DOHH2 (cell line): Measurements from ENCODE around the gene FXYD1.

Experiments
- H3F3A ChIP-seq: fragments of 200-600 bp; sonication (generic), shearing (Covaris generic); 2 replicates; pipeline ENCODE4 v1.6.0; 2016; ENCODE audit warnings: antibody characterized with exemption, mild to moderate bottlenecking; ENCODE audit not compliant: control insufficient read depth, insufficient read depth
- H3K27ac ChIP-seq: fragments of 200-600 bp; sonication (generic); 2 replicates; pipeline ENCODE4 v1.5.1; 2014; ENCODE audit warnings: low read depth, mild to moderate bottlenecking, low read length, moderate library complexity
- H3K27me3 ChIP-seq: fragments of 200-600 bp; sonication (generic); 2 replicates; pipeline ENCODE4 v1.6.1; 2014; ENCODE audit warnings: mild to moderate bottlenecking, low read length, mixed read lengths; ENCODE audit not compliant: control insufficient read depth
- H3K36me3 ChIP-seq: fragments of 200-600 bp; sonication (generic); 2 replicates; pipeline ENCODE4 v1.6.1; 2014; ENCODE audit warnings: mild to moderate bottlenecking, low read length, moderate library complexity, mixed read lengths; ENCODE audit not compliant: control insufficient read depth
- H3K4me1 ChIP-seq: fragments of 200-600 bp; sonication (generic); 2 replicates; pipeline ENCODE4 v1.6.1; 2014; ENCODE audit warnings: mild to moderate bottlenecking, low read length, mixed read lengths; ENCODE audit not compliant: control insufficient read depth
- H3K4me2 ChIP-seq: fragments of 200-600 bp; sonication (generic); 2 replicates; pipeline ENCODE4 v1.6.0; 2014; ENCODE audit warnings: mild to moderate bottlenecking, low read length, moderate library complexity
- H3K4me3 ChIP-seq: fragments of 200-600 bp; sonication (generic); 2 replicates; pipeline ENCODE4 v1.5.1; 2014; ENCODE audit warnings: mild to moderate bottlenecking, low read length, mixed read lengths
- H3K79me2 ChIP-seq: fragments of 200-600 bp; sonication (generic); 2 replicates; pipeline ENCODE4 v1.6.1; 2014; ENCODE audit warnings: mild to moderate bottlenecking, low read length, mixed read lengths; ENCODE audit not compliant: control insufficient read depth
- H3K9me2 ChIP-seq: fragments of 200-600 bp; sonication (generic); replicated peaks from 2 replicates; pipeline ENCODE4 v1.6.1; 2014; ENCODE audit warnings: mild to moderate bottlenecking, low read length, mixed read lengths; ENCODE audit not compliant: control insufficient read depth
- H3K9me3 ChIP-seq: fragments of 200-600 bp; sonication (generic); 2 replicates; pipeline ENCODE4 v1.6.1; 2014; ENCODE audit warnings: antibody characterized with exemption, low read length, mixed read lengths; ENCODE audit not compliant: control insufficient read depth, insufficient read depth
- H4K20me1 ChIP-seq: fragments of 200-600 bp; sonication (generic); 2 replicates; pipeline ENCODE4 v1.6.0; 2014; ENCODE audit warnings: low read depth, mild to moderate bottlenecking, antibody characterized with exemption, low read length, moderate library complexity; ENCODE audit not compliant: control insufficient read depth, insufficient read depth
- CTCF ChIP-seq: fragments of 200-600 bp; sonication (generic); IDR thresholded peaks from one replicate; pipeline ENCODE4 v1.5.1; 2014; ENCODE audit warnings: antibody characterized with exemption, mild to moderate bottlenecking, low read depth, low read length; ENCODE audit not compliant: poor library complexity, severe bottlenecking
- EZH2phosphoT487 ChIP-seq: fragments of 200-600 bp; sonication (generic); IDR thresholded peaks from 2 replicates; pipeline ENCODE4 v1.6.1; 2017; ENCODE audit warnings: borderline replicate concordance, mild to moderate bottlenecking, antibody characterized with exemption, low read length, moderate library complexity, mixed read lengths

Gene FXYD1

GRCh38 chr19:35138305-35138892 is at the start of gene FXYD1:
Gene FXYD1 (plus strand): TSS chr19:35138824. CDS start chr19:35140080, 1,256 bp downstream.
- Histone ChIP-seq H3F3A (peaks cover 5% of the 10 kb centered on the region; the same call in 1 of the 2 replicates), H3K4me1 (peaks cover 31% of the 10 kb centered on the region), H3K9me3 (no peaks in the 10 kb centered on the region), H3K4me3 (no peak within 1 kb of the TSS), H3K27me3 (peaks cover 23% of the 10 kb centered on the region), H3K9me2 (no peaks in the 10 kb centered on the region), H3K4me2 (no peak within 1 kb of the TSS), H4K20me1 (no peaks in the 10 kb centered on the region), H3K79me2 (no peaks in the 10 kb centered on the region), H3K27ac (no peak within 1 kb of the TSS), H3K36me3 (no peaks in the 10 kb centered on the region)
- TF ChIP-seq EZH2phosphoT487 (no peak), CTCF (no peak)

GRCh38 chr19:35089554-35089953 is 49.1 kb upstream of the FXYD1 start:
- Histone ChIP-seq H4K20me1 (no peaks in the 10 kb centered on the region), H3K4me2 (no peak overlapping the region), H3K4me1 (peaks cover 60% of the 10 kb centered on the region), H3K27me3 (no peaks in the 10 kb centered on the region), H3K9me3 (no peaks in the 10 kb centered on the region), H3K79me2 (no peaks in the 10 kb centered on the region), H3K4me3 (no peak overlapping the region), H3K27ac (no peak overlapping the region), H3F3A (peaks cover 13% of the 10 kb centered on the region), H3K36me3 (peaks cover 4% of the 10 kb centered on the region), H3K9me2 (no peaks in the 10 kb centered on the region)
- TF ChIP-seq EZH2phosphoT487: no peak
- no peak for TF ChIP-seq CTCF

- H4K20me1 ChIP-seq: no peaks in the 10 kb centered on the region
- peaks cover 54% of the 10 kb centered on the region for H3K4me1 ChIP-seq
- H3K27me3 ChIP-seq: no peaks in the 10 kb centered on the region
- H3K9me3 ChIP-seq: no peaks in the 10 kb centered on the region
- H3K9me2 ChIP-seq: no peaks in the 10 kb centered on the region
- H3F3A ChIP-seq: peaks cover 13% of the 10 kb centered on the region
- peaks cover 4% of the 10 kb centered on the region for H3K36me3 ChIP-seq
- H3K4me3 ChIP-seq: peak overlapping the region; percentile 43
- TF ChIP-seq EZH2phosphoT487 (no peak), CTCF (no peak)
- no peaks in the 10 kb centered on the region for H3K79me2 ChIP-seq
- H3K4me2 ChIP-seq: peak overlapping the region; percentile 62
- no peak overlapping the region for H3K27ac ChIP-seq
These were observed 48.5 kb upstream of the FXYD1 start for GRCh38 chr19:35090160-35090505.
